GM21515 (cell line): ENCODE results near the gene HOXB6.

Source experiments
- ATAC-seq: cut with Tn5 transposase; IDR thresholded peaks from one replicate; pipeline ENCODE4 v1.9.1; 2021; ENCODE audit not compliant: unreplicated experiment

HOXB6 gene

GRCh38 chr17:48610282-48611211 is 5.8 kb upstream of the HOXB6 start, which contains the start of gene HOXB7:
TSS of gene HOXB7 (minus strand) at chr17:48611017. CDS start at chr17:48610918, 99 bp downstream.
- ATAC-seq = no peak

- ATAC-seq = no peak
Observed at GRCh38 chr17:48609759-48610281, 5.0 kb upstream of the HOXB6 start.

GRCh38 chr17:48609033-48609432 is 4.2 kb upstream of the HOXB6 start:
- no peak for ATAC-seq

- ATAC-seq = no peak
Observed at GRCh38 chr17:48608494-48608834, 3.7 kb upstream of the HOXB6 start.

- ATAC-seq = no peak
Observed at GRCh38 chr17:48606892-48607614, 2.3 kb upstream of the HOXB6 start.

- ATAC-seq = no peak
Observed at GRCh38 chr17:48605991-48606891, 1.5 kb upstream of the HOXB6 start.

GRCh38 chr17:48605409-48605919 is 678 bp upstream of the HOXB6 start:
- ATAC-seq = no peak

- ATAC-seq = no peak
Observed at GRCh38 chr17:48603959-48604769, 622 bp downstream of the HOXB6 start.

GRCh38 chr17:48601539-48602425 is 3.0 kb downstream of the HOXB6 start:
- ATAC-seq = no peak

GRCh38 chr17:48601207-48601538 is 3.6 kb downstream of the HOXB6 start:
- no peak for ATAC-seq

GRCh38 chr17:48600244-48601098 is 4.3 kb downstream of the HOXB6 start:
- ATAC-seq = no peak

- no peak for ATAC-seq
Observed at GRCh38 chr17:48599354-48599753, 5.4 kb downstream of the HOXB6 start.

- no peak for ATAC-seq
Observed at GRCh38 chr17:48598736-48599135, 6.0 kb downstream of the HOXB6 start.

GRCh38 chr17:48597778-48598631 is 6.8 kb downstream of the HOXB6 start:
- ATAC-seq = no peak

GRCh38 chr17:48597528-48597777 is 7.3 kb downstream of the HOXB6 start:
- ATAC-seq = no peak

GRCh38 chr17:48596735-48597527 is 7.9 kb downstream of the HOXB6 start:
- no peak for ATAC-seq
